Parathyroid adenoma (tissue), 2 donors: ENCODE measurements around the gene ADAMTS7.
"Not testable (repeated sequence)": the region's sequence is repeated elsewhere in the genome, so short reads cannot be mapped to it uniquely, and the experiment has no call there.

Source experiments
- H2AFZ ChIP-seq: fragments of 300-600 bp; sonication (generic); one replicate; pipeline ENCODE4 v1.7.0; 2017; ENCODE audit warnings: antibody characterized with exemption, mild to moderate bottlenecking
- H3K27ac ChIP-seq: fragments of 300-600 bp; sonication (generic); one replicate; pipeline ENCODE4 v1.7.0; 2017
- H3K27me3 ChIP-seq: fragments of 300-600 bp; sonication (generic); one replicate; pipeline ENCODE4 v1.7.0; 2017; ENCODE audit warnings: low read length; ENCODE audit not compliant: control insufficient read depth, insufficient read depth
- H3K36me3 ChIP-seq: fragments of 300-600 bp; sonication (generic); one replicate; pipeline ENCODE4 v1.7.0; 2017; ENCODE audit warnings: low read length; ENCODE audit not compliant: control insufficient read depth, insufficient read depth
- H3K4me1 ChIP-seq: fragments of 300-600 bp; sonication (generic); one replicate; pipeline ENCODE4 v1.7.0; 2017; ENCODE audit warnings: control low read depth
- H3K4me2 ChIP-seq: fragments of 300-600 bp; sonication (generic); one replicate; pipeline ENCODE4 v1.7.0; 2017; ENCODE audit warnings: low read length
- H3K4me3 ChIP-seq: fragments of 300-600 bp; sonication (generic); one replicate; pipeline ENCODE4 v1.7.0; 2017; ENCODE audit warnings: low read depth, low read length
- H3K79me2 ChIP-seq: fragments of 300-600 bp; sonication (generic); one replicate; pipeline ENCODE4 v1.7.0; 2017; ENCODE audit warnings: control low read depth
- H3K9ac ChIP-seq: fragments of 300-600 bp; sonication (generic); one replicate; pipeline ENCODE4 v1.7.0; 2017; ENCODE audit warnings: mild to moderate bottlenecking
- H3K9me3 ChIP-seq: fragments of 300-600 bp; sonication (generic); one replicate; pipeline ENCODE4 v1.7.0; 2017; ENCODE audit warnings: low read length; ENCODE audit not compliant: control insufficient read depth
- CTCF ChIP-seq: fragments of 300-600 bp; sonication (generic); IDR thresholded peaks from one replicate; pipeline ENCODE4 v1.7.0; 2017; ENCODE audit warnings: antibody characterized with exemption, mild to moderate bottlenecking
- donor health status: primary hyperparathyroidism.

The ADAMTS7 gene

GRCh38 chr15:78767331-78767951, 43.8 kb downstream of the ADAMTS7 start:
- Histone ChIP-seq H3K4me2 (no peak overlapping the region), H3K79me2 (no peaks in the 10 kb centered on the region), H3K27ac (no peak overlapping the region), H3K9me3 (no peaks in the 10 kb centered on the region), H3K4me1 (no peaks in the 10 kb centered on the region), H3K36me3 (no peaks in the 10 kb centered on the region), H3K27me3 (no peaks in the 10 kb centered on the region), H3K4me3 (no peak overlapping the region), H2AFZ (no peak overlapping the region), H3K9ac (no peak overlapping the region)
- TF ChIP-seq CTCF = no peak

GRCh38 chr15:78766641-78767071, 44.6 kb downstream of the ADAMTS7 start:
- H3K4me3 ChIP-seq, H2AFZ ChIP-seq, H3K79me2 ChIP-seq, H3K27me3 ChIP-seq, H3K27ac ChIP-seq, H3K36me3 ChIP-seq, H3K4me2 ChIP-seq, H3K9me3 ChIP-seq, H3K4me1 ChIP-seq, H3K9ac ChIP-seq: not testable (repeated sequence)

DNA sequence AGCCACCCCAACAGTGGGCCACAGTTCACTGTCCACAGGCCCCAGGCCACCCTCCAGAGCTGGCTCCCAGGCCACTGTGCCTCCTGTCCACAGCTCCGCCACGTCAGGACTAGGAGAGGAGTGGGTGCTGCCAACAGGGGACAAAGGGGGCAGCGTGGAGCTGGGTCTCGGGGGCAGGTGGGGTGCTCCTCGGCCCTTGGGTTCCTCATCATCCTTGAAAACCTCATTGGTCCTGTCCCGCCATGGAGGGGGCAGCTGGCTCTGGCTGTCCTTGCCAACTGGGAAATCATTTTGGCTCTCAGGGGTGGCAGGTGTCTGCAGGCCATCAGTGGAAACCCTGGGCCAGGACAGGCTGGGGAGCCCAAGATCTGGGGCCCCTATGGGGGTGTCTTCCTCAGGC, 45.2 kb downstream of the ADAMTS7 start:
- no peak overlapping the region for H3K4me3 ChIP-seq
- H3K9ac ChIP-seq = no peak overlapping the region
- H3K9me3 ChIP-seq = no peaks in the 10 kb centered on the region

DNA sequence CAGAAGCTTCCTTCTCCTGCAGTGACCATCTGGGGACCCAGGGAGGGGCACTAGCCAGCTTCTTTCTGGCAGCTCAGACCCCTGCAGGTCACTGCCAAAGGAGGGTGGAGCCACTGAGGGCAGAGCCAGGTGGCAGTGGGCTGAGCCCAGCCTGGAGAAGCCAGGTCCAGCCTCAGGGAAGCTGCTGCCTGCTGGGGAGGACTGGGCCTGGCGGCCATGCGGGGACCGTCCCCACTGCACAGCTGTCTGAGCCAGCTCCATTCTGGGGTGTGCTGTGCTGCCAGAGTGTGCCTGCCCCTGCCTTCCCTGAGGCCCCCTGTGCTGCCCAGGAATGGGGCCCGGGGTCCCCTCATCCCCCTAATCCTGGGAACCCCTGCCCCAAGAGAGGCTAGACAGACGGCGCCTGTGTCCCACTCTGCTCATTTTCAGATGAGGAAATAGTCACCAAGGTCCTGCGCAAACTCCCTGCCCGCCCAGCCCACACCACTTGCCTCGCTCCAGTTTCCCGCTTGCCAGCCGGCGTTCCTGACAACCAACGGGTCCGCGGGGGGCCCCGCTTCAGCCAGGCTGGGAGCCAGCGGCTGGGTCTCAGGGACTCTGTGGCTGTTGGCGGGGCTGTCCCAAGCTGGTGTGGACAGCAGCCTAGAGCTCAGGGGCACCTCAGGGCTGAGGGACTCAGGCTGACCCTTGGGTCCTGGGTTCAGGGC, 46.0 kb downstream of the ADAMTS7 start:
- not testable (repeated sequence) for H3K27ac ChIP-seq, H3K4me3 ChIP-seq, H3K9ac ChIP-seq, H3K36me3 ChIP-seq, H2AFZ ChIP-seq, H3K4me1 ChIP-seq, H3K27me3 ChIP-seq, H3K9me3 ChIP-seq, H3K4me2 ChIP-seq, H3K79me2 ChIP-seq

More for the DNA sequence above, 45.2 kb downstream of the ADAMTS7 start:
- Histone ChIP-seq H3K4me1 (no peaks in the 10 kb centered on the region), H3K79me2 (no peaks in the 10 kb centered on the region), H3K27ac (no peak overlapping the region), H3K36me3 (no peaks in the 10 kb centered on the region), H2AFZ (no peak overlapping the region), H3K4me2 (no peak overlapping the region), H3K27me3 (no peaks in the 10 kb centered on the region)
- TF ChIP-seq CTCF = no peak

- H2AFZ ChIP-seq, H3K4me3 ChIP-seq, H3K27ac ChIP-seq, H3K27me3 ChIP-seq, H3K9me3 ChIP-seq, H3K4me2 ChIP-seq, H3K36me3 ChIP-seq, H3K9ac ChIP-seq, H3K4me1 ChIP-seq, H3K79me2 ChIP-seq: not testable (repeated sequence)
Measured at GRCh38 chr15:78764340-78765153, 46.7 kb downstream of the ADAMTS7 start.

GRCh38 chr15:78763796-78764241, 47.4 kb downstream of the ADAMTS7 start:
- Histone ChIP-seq H2AFZ (no peak overlapping the region), H3K9me3 (no peaks in the 10 kb centered on the region), H3K9ac (no peak overlapping the region), H3K36me3 (no peaks in the 10 kb centered on the region), H3K27me3 (no peaks in the 10 kb centered on the region), H3K4me2 (no peak overlapping the region), H3K4me1 (no peaks in the 10 kb centered on the region), H3K4me3 (no peak overlapping the region), H3K27ac (no peak overlapping the region), H3K79me2 (no peaks in the 10 kb centered on the region)
- TF ChIP-seq CTCF = no peak
